Measurements from ENCODE around the gene PAX3.

PAX3 gene

GRCh38 chr2:222283634-222284033, 15.2 kb downstream of the PAX3 start:
- Histone ChIP-seq H3K4me3 (no peak overlapping the region), H3K27me3 (peaks cover 0 to 7% of the 10 kb centered on the region in 2 donors), H3K27ac (no peak overlapping the region), H3K9me3 (no peaks in the 10 kb centered on the region), H3K36me3 (no peaks in the 10 kb centered on the region), H3K4me1 (no peaks in the 10 kb centered on the region)
- DNase-seq, result no peak
- intact Hi-C loops (cut with DNase I; ENCODE audit: low total_unique reads), result no loop called here
- no peak for TF ChIP-seq CTCF (IDR thresholded peaks at IDR 0.05)

DNA sequence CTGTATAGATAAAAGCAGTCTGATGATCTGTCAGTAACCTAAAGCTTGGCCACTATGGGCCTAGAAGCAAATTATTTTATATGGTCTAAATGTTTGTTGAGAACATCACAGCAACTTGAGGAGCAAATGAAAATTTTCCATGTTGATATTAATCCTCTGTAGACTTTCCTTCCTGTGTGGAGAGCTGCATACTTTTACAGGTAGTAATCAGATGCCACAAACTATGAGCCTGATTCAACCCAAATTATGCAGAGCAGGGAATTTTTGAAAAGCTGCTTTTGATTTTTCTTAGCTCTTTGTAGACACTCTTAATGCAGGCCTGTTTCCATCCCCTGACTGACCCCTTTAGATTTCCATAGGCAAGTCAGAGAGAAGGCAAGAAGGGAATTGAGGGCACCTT, 17.3 kb downstream of the PAX3 start:
- peaks cover 0 to 6% of the 10 kb centered on the region in 2 donors for H3K27me3 ChIP-seq
- no peaks in the 10 kb centered on the region for H3K36me3 ChIP-seq
- no peak for DNase-seq
- H3K4me1 ChIP-seq, result no peaks in the 10 kb centered on the region
- no peaks in the 10 kb centered on the region for H3K9me3 ChIP-seq
- no peak overlapping the region for H3K4me3 ChIP-seq
- no peak overlapping the region for H3K27ac ChIP-seq
- TF ChIP-seq CTCF (IDR thresholded peaks at IDR 0.05), result no peak
- intact Hi-C loops (cut with DNase I; ENCODE audit: low total_unique reads), result no loop called here

DNA sequence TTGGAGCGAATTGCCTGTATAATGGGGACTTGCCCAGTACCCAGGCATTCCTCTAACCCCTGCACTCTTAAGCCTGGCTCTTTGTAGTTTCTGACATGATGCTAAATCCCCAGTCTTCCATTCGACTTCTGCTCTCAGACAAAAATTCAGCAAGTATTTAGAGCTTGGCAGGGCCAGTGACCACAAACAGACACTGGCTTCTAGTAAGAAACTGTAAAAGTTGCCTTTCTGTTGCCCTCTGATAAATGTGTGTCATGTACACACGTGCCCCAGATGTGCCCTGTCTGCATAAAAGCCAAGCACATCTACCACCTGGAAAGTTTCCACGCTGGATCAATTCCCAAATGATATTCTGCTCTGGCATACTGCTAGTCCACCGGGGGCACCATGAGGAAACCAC, 18.0 kb downstream of the PAX3 start:
- H3K27me3 ChIP-seq, result peaks cover 0 to 6% of the 10 kb centered on the region in 2 donors
- intact Hi-C loops (cut with DNase I; ENCODE audit: low total_unique reads), result no loop called here
- no peaks in the 10 kb centered on the region for H3K9me3 ChIP-seq
- H3K4me1 ChIP-seq, result no peaks in the 10 kb centered on the region
- no peak overlapping the region for H3K27ac ChIP-seq
- H3K36me3 ChIP-seq, result no peaks in the 10 kb centered on the region
- H3K4me3 ChIP-seq, result no peak overlapping the region
- DNase-seq, result no peak
- no peak for TF ChIP-seq CTCF (IDR thresholded peaks at IDR 0.05)

GRCh38 chr2:222272446-222273015, 26.3 kb downstream of the PAX3 start:
- Histone ChIP-seq H3K36me3 (no peaks in the 10 kb centered on the region), H3K27ac (no peak overlapping the region), H3K9me3 (no peaks in the 10 kb centered on the region), H3K27me3 (no peaks in the 10 kb centered on the region), H3K4me3 (no peak overlapping the region), H3K4me1 (no peaks in the 10 kb centered on the region)
- intact Hi-C loops (cut with DNase I; ENCODE audit: low total_unique reads), result no loop called here
- no peak for TF ChIP-seq CTCF (IDR thresholded peaks at IDR 0.05)
- DNase-seq, result no peak

GRCh38 chr2:222271854-222272253, 26.9 kb downstream of the PAX3 start:
- H3K27me3 ChIP-seq, result no peaks in the 10 kb centered on the region
- intact Hi-C loops (cut with DNase I; ENCODE audit: low total_unique reads), result no loop called here
- no peak overlapping the region for H3K27ac ChIP-seq
- H3K4me3 ChIP-seq, result no peak overlapping the region
- no peaks in the 10 kb centered on the region for H3K36me3 ChIP-seq
- no peaks in the 10 kb centered on the region for H3K9me3 ChIP-seq
- TF ChIP-seq CTCF (IDR thresholded peaks at IDR 0.05), result no peak
- no peak for DNase-seq
- no peaks in the 10 kb centered on the region for H3K4me1 ChIP-seq

DNA sequence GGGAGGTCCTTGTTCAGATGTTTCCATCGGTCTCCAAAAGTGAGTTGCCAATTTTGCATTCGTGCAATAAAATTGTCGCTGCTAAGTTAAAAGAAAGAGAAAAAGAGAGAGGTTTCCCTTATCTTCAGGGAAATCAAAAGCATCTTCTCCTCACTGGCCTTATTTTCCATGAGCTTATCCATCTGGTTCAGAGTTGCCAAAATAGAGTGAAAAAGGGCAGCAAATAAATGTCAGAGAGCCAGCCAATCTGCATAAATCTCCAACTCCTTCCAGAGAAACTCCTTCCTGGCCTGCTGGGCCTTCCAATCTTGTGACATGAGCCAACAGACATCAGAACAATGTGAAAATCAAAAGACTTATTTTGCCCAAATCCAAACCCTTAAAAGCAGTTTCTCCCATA, 28.4 kb downstream of the PAX3 start:
- H3K27ac ChIP-seq, result no peak overlapping the region
- no peak for DNase-seq
- H3K4me1 ChIP-seq, result no peaks in the 10 kb centered on the region
- no peaks in the 10 kb centered on the region for H3K27me3 ChIP-seq
- no peak for TF ChIP-seq CTCF (IDR thresholded peaks at IDR 0.05)
- intact Hi-C loops (cut with DNase I; ENCODE audit: low total_unique reads), result no loop called here
- H3K36me3 ChIP-seq, result no peaks in the 10 kb centered on the region
- no peak overlapping the region for H3K4me3 ChIP-seq
- no peaks in the 10 kb centered on the region for H3K9me3 ChIP-seq

Data from tibial artery (tissue), 4 donors.